D721Med (cell line): ENCODE results near the gene UBXN11.

ENCODE experiments used
- DNase-seq: peaks from one replicate; pipeline ENCODE4 v3.0.0; 2011; ENCODE audit warnings: low spot score; ENCODE audit not compliant: insufficient read length
- FAIRE-seq: peaks from 2 replicates; lab custom pipeline; 2011; peaks lifted over from hg19 to GRCh38; lab: Jason Lieb, UNC
- CTCF ChIP-seq: IDR thresholded peaks from 2 replicates; pipeline ENCODE4 v1.5.1; 2012; ENCODE audit warnings: mild to moderate bottlenecking, control low read depth; ENCODE audit not compliant: insufficient read depth; ENCODE audit errors: missing control alignments

UBXN11 gene

GRCh38 chr1:26289158-26290059, 17.0 kb downstream of the UBXN11 start:
- TF ChIP-seq CTCF: no peak
- no peak for FAIRE-seq
- no peak for DNase-seq

- no peak for TF ChIP-seq CTCF
- FAIRE-seq (no peak), DNase-seq (no peak)
Observed at GRCh38 chr1:26288311-26288941, 18.0 kb downstream of the UBXN11 start.

GRCh38 chr1:26287811-26288210, 18.6 kb downstream of the UBXN11 start:
- DNase-seq (no peak), FAIRE-seq (no peak)
- TF ChIP-seq CTCF: no peak

- no peak for TF ChIP-seq CTCF
- no peak for DNase-seq
- FAIRE-seq: no peak
Observed at GRCh38 chr1:26287033-26287711, 19.3 kb downstream of the UBXN11 start.

- DNase-seq (no peak), FAIRE-seq (no peak)
- TF ChIP-seq CTCF: no peak
Observed at GRCh38 chr1:26286064-26286416, 20.4 kb downstream of the UBXN11 start.

- peak; percentile 39 for TF ChIP-seq CTCF
- FAIRE-seq: no peak
Observed at GRCh38 chr1:26285366-26286063, 20.9 kb downstream of the UBXN11 start.

More at GRCh38 chr1:26285366-26286063, 20.9 kb downstream of the UBXN11 start:
- no peak for DNase-seq
